ENCODE data around the gene ETFBKMT.

- TF ChIP-seq EZH2 (IDR thresholded peaks at IDR 0.05; ENCODE audit: low read length, missing control alignments) (no peak), CTCF (conservative IDR thresholded peaks at IDR 0.05 in 1 of 2, IDR thresholded peaks at IDR 0.05 in 1 of 2; ENCODE audit: low read depth in 1 of 2, low read length in 2 of 2) (no peak)
Observed at GRCh38 chr12:31663576-31663975, 4.1 kb downstream of the ETFBKMT start.

All from fibroblast of lung (primary cell).